Pancreas (tissue), 10 donors: Measurements from ENCODE around the gene SLC16A10. TPM values are rescaled to one million over a fixed set of nuclear protein-coding genes. Genes with fewer than 3 reads are reported as not detected.

ENCODE experiments used
- ATAC-seq, 4 donors: fragments of 200-7000 bp; cut with Tn5 transposase; one replicate each; pipeline versions ENCODE4 v1.8.0 to v1.9.1; 2020; ENCODE audit warnings: mild to moderate bottlenecking in 4 of 4, moderate library complexity in 4 of 4
- DNase-seq, 6 donors: peaks; one replicate each; pipeline ENCODE4 v3.0.0-alpha.2; 2020
- FAIRE-seq: peaks from 2 replicates; lab custom pipeline; 2012; peaks lifted over from hg19 to GRCh38; lab: Jason Lieb, UNC
- H3K27ac ChIP-seq, 4 donors: fragments of 200-600 bp; sonication (generic); 1 replicate in 3 of 4; 2 replicates in 1 of 4; pipeline versions ENCODE4 v1.5.0 to v1.8.0; 2020
- H3K27me3 ChIP-seq, 4 donors: fragments of 200-600 bp; one replicate each; pipeline ENCODE4 v1.8.0; 2021
- H3K36me3 ChIP-seq, 3 donors: fragments of 200-600 bp; sonication (generic) in 1 of 3; one replicate each; pipeline versions ENCODE4 v1.5.0 to v1.8.0; 2020 to 2021
- H3K4me1 ChIP-seq, 3 donors: fragments of 200-600 bp; one replicate each; pipeline ENCODE4 v1.8.0; 2021
- H3K4me3 ChIP-seq, 4 donors: fragments of 200-600 bp; sonication (generic) in 2 of 4; one replicate each; pipeline versions ENCODE4 v1.5.0 to v1.8.0; 2020 to 2021
- H3K9me3 ChIP-seq, 4 donors: fragments of 200-600 bp; one replicate each; pipeline ENCODE4 v1.8.0; 2021
- CTCF ChIP-seq, 4 donors: fragments of 200-600 bp; sonication (generic) in 3 of 4; IDR thresholded peaks; one replicate each; pipeline versions ENCODE4 v1.5.0 to v1.8.0; 2021; ENCODE audit warnings: antibody characterized with exemption in 4 of 4
- WGBS, 2 donors: extraction: QIAGEN DNeasy Blood & Tissue Kit; methylation state at CpG; one replicate each; pipeline ENCODE4 v1.1.7; 2013; 5-methylcytosine and 5-hydroxymethylcytosine counted together
- intact Hi-C, 3 donors: fragments of 100-400 bp; cut with DNase I; formaldehyde crosslinking; loops; one replicate each; pipeline versions ENCODE4 v1.11.1 to v1.14.2; 2022
- polyA plus RNA-seq, 2 donors: library from polyadenylated mRNA; stranded (reverse); fragments of 200-250 nt; gene quantifications; one replicate each; pipeline ENCODE4 v1.2.3, GENCODE V29; 2013
- total RNA-seq, 6 donors: library from RNA; stranded (reverse); fragmentation: NEBNext Ultra II Directional in 4 of 6; extraction: Animal tissue kit (Norgen Biotek cat#: 25700) in 4 of 6; gene quantifications; one replicate each; pipeline versions ENCODE4 v1.2.1 to v1.2.4, GENCODE V29; 2021 to 2023
- donor health status: healthy with polysubstance abuse.
- donor health status: DM: no; HTN: no; CAD: no; lungs with moderate emphysema.
- donor health status: DM: no; HTN: no; CAD: no.
- donor health status: control.
- donor health status: control.
- donor health status: Bipolar disorder and iron deficiency.
- donor health status: DM: yes; HTN: yes; CAD: no.
- donor health status: DM: no; HTN: no; CAD: no.
- donor health status: DM: no; HTN: no; CAD: no.
- donor health status: DM: yes; HTN: yes; CAD: no.

SLC16A10 gene
- total and polyA plus RNA-seq, 8 donors: 5.1 to 48.8 (median 30.0) TPM

GRCh38 chr6:111258615-111259088 is 171.3 kb downstream of the SLC16A10 start:
- FAIRE-seq (no peak), DNase-seq (no peak), ATAC-seq (no peak)
- Histone ChIP-seq H3K27me3 (no peaks in the 10 kb centered on the region), H3K4me1 (peaks cover 0 to 9% (median 5%) of the 10 kb centered on the region in 3 donors), H3K36me3 (no peaks in the 10 kb centered on the region), H3K9me3 (no peaks in the 10 kb centered on the region), H3K4me3 (peak overlapping the region in 2 of 4 donors; percentile 13 to 89), H3K27ac (peak overlapping the region in 3 of 4 donors; percentile 87 to 95 (median 94))
- 7 to 11% methylated on average over 18 of the region's 18 CpGs for WGBS, 2 donors
- TF ChIP-seq CTCF (IDR thresholded peaks at IDR 0.05): no peak
- intact Hi-C loops: loop anchor here in 1 of 3 donors (10.0 kb wide), 1 partner anchor 366 kb away; no protein-coding TSS in a partner anchor

GRCh38 chr6:111259089-111259831 is 172.0 kb downstream of the SLC16A10 start:
- H3K27me3 ChIP-seq: no peaks in the 10 kb centered on the region
- peak; percentile 92 to 95 (median 94) for TF ChIP-seq CTCF (IDR thresholded peaks at IDR 0.05)
- peaks cover 0 to 9% (median 5%) of the 10 kb centered on the region in 3 donors for H3K4me1 ChIP-seq
- ATAC-seq (peak; percentile 97 to 99 (median 98)), DNase-seq (peak; percentile 99), FAIRE-seq (peak; percentile 61)
- peak overlapping the region; percentile 39 to 92 (median 76) for H3K4me3 ChIP-seq
- no peaks in the 10 kb centered on the region for H3K9me3 ChIP-seq
- 1% methylated on average over 58 to 59 of the region's 59 CpGs for WGBS, 2 donors
- peak overlapping the region; percentile 84 to 95 (median 90) for H3K27ac ChIP-seq
- intact Hi-C loops: loop anchor here in 1 of 3 donors (10.0 kb wide), 1 partner anchor 366 kb away; no protein-coding TSS in a partner anchor
- H3K36me3 ChIP-seq: no peaks in the 10 kb centered on the region

GRCh38 chr6:111260570-111261298 is 173.4 kb downstream of the SLC16A10 start:
- Histone ChIP-seq H3K27ac (no peak overlapping the region), H3K36me3 (no peaks in the 10 kb centered on the region), H3K27me3 (no peaks in the 10 kb centered on the region), H3K4me1 (peaks cover 0 to 9% (median 5%) of the 10 kb centered on the region in 3 donors), H3K4me3 (peak overlapping the region in 1 of 4 donors; percentile 89), H3K9me3 (no peaks in the 10 kb centered on the region)
- intact Hi-C loops: no loop called here
- no peak for TF ChIP-seq CTCF (IDR thresholded peaks at IDR 0.05)
- FAIRE-seq: no peak
- no peak for ATAC-seq
- 78 to 84% methylated on average over 12 of the region's 12 CpGs for WGBS, 2 donors
- no peak for DNase-seq

- Histone ChIP-seq H3K9me3 (no peaks in the 10 kb centered on the region), H3K36me3 (peaks cover 0 to 14% (median 7%) of the 10 kb centered on the region in 3 donors), H3K4me1 (peaks cover 0 to 5% (median 4%) of the 10 kb centered on the region in 3 donors), H3K27ac (no peak overlapping the region), H3K4me3 (no peak overlapping the region), H3K27me3 (no peaks in the 10 kb centered on the region)
- 90 to 93% methylated on average over 4 of the region's 4 CpGs for WGBS, 2 donors
- FAIRE-seq (no peak), ATAC-seq (no peak), DNase-seq (no peak)
- intact Hi-C loops: no loop called here
- TF ChIP-seq CTCF (IDR thresholded peaks at IDR 0.05): no peak
These were observed 176.5 kb downstream of the SLC16A10 start for GRCh38 chr6:111263837-111264236.
